Measurements from ENCODE around the gene NOX5. TPM values are rescaled to one million over a fixed set of nuclear protein-coding genes. Genes with fewer than 3 reads are reported as not detected.
"Not testable (repeated sequence)": the region's sequence is repeated elsewhere in the genome, so short reads cannot be mapped to it uniquely, and the experiment has no call there.

The NOX5 gene
- total RNA-seq, 1 experiment from 2014 or later = not detected

- not testable (repeated sequence) for H3K36me3 ChIP-seq (replicated peaks; ENCODE audit: control insufficient read depth, insufficient read depth, low read length); H3K27me3 ChIP-seq (ENCODE audit: control insufficient read depth, insufficient read depth, low read length); DNase-seq; H3K4me3 ChIP-seq (ENCODE audit: insufficient read depth, low read depth, low read length)
These were observed 54.8 kb downstream of the NOX5 start for GRCh38 chr15:69069290-69069689.

GRCh38 chr15:69069996-69070395, 55.5 kb downstream of the NOX5 start:
- H3K27me3 ChIP-seq (ENCODE audit: control insufficient read depth, insufficient read depth, low read length) = peaks cover 4% of the 10 kb centered on the region; the same call in 1 of the 2 replicates
- no peak overlapping the region for H3K4me3 ChIP-seq (ENCODE audit: insufficient read depth, low read depth, low read length)
- no peak for DNase-seq
- H3K36me3 ChIP-seq (replicated peaks; ENCODE audit: control insufficient read depth, insufficient read depth, low read length) = no peaks in the 10 kb centered on the region

- DNase-seq = no peak
- no peak overlapping the region for H3K4me3 ChIP-seq (ENCODE audit: insufficient read depth, low read depth, low read length)
- peaks cover 4% of the 10 kb centered on the region; the same call in 1 of the 2 replicates for H3K27me3 ChIP-seq (ENCODE audit: control insufficient read depth, insufficient read depth, low read length)
- H3K36me3 ChIP-seq (replicated peaks; ENCODE audit: control insufficient read depth, insufficient read depth, low read length) = no peaks in the 10 kb centered on the region
These were observed 55.9 kb downstream of the NOX5 start for GRCh38 chr15:69070396-69070795.

DNA sequence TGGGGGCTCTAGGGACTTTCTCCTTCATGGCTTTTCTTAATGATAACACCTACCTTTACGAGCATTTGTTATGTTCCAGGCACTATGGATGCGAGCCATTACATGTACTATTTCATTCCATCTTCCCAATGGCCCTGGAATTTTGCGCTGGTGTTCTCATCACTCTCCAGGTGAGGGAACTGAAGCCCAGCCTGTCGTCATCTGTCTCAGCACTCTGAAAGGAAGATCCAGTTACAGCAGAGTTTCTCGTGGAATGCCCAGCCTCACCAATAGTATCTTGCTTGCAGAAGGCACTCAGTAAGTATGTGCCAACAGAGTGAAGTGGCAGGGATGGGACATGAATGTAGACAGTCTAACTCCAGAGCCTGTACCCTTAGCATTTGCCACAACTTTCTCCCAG, 56.8 kb downstream of the NOX5 start:
- no peak for DNase-seq
- Histone ChIP-seq H3K27me3 (ENCODE audit: control insufficient read depth, insufficient read depth, low read length) (peaks cover 4% of the 10 kb centered on the region; the same call in 1 of the 2 replicates), H3K36me3 (replicated peaks; ENCODE audit: control insufficient read depth, insufficient read depth, low read length) (no peaks in the 10 kb centered on the region), H3K4me3 (ENCODE audit: insufficient read depth, low read depth, low read length) (no peak overlapping the region)

DNA sequence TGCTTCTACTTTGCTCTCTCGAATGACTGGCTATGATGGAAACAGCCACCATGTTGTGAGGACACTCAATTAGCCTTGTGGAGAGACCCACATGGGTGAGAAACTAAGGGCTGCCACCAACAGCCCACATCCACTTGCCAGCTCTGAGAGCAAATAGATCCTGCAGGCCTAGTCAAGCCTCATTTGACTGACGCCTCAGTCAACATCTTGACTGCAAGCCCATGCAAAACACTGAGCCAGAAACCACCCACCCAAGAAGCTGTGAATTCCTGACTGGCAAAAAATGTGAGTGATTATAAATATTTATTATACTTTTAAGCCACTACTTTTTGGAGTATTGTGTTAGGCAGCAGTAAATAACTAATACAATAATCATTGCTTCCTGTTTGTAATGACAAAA, 58.4 kb downstream of the NOX5 start:
- Histone ChIP-seq H3K36me3 (replicated peaks; ENCODE audit: control insufficient read depth, insufficient read depth, low read length) (no peaks in the 10 kb centered on the region), H3K27me3 (ENCODE audit: control insufficient read depth, insufficient read depth, low read length) (peaks cover 4% of the 10 kb centered on the region; the same call in 1 of the 2 replicates), H3K4me3 (ENCODE audit: insufficient read depth, low read depth, low read length) (no peak overlapping the region)
- DNase-seq = no peak

GRCh38 chr15:69074001-69074842, 59.7 kb downstream of the NOX5 start:
- H3K4me3 ChIP-seq (ENCODE audit: insufficient read depth, low read depth, low read length) = peak overlapping the region; percentile 82
- peaks cover 4% of the 10 kb centered on the region; the same call in 1 of the 2 replicates for H3K27me3 ChIP-seq (ENCODE audit: control insufficient read depth, insufficient read depth, low read length)
- no peaks in the 10 kb centered on the region for H3K36me3 ChIP-seq (replicated peaks; ENCODE audit: control insufficient read depth, insufficient read depth, low read length)
- peak; percentile 83 for DNase-seq

GRCh38 chr15:69074843-69075224, 60.3 kb downstream of the NOX5 start:
- no peaks in the 10 kb centered on the region for H3K36me3 ChIP-seq (replicated peaks; ENCODE audit: control insufficient read depth, insufficient read depth, low read length)
- H3K4me3 ChIP-seq (ENCODE audit: insufficient read depth, low read depth, low read length) = peak overlapping the region; percentile 82
- DNase-seq = peak; percentile 72
- peaks cover 4% of the 10 kb centered on the region; the same call in 1 of the 2 replicates for H3K27me3 ChIP-seq (ENCODE audit: control insufficient read depth, insufficient read depth, low read length)

GRCh38 chr15:69075440-69075839, 60.9 kb downstream of the NOX5 start:
- DNase-seq = no peak
- Histone ChIP-seq H3K36me3 (replicated peaks; ENCODE audit: control insufficient read depth, insufficient read depth, low read length) (no peaks in the 10 kb centered on the region), H3K4me3 (ENCODE audit: insufficient read depth, low read depth, low read length) (no peak overlapping the region), H3K27me3 (ENCODE audit: control insufficient read depth, insufficient read depth, low read length) (peaks cover 4% of the 10 kb centered on the region; the same call in 1 of the 2 replicates)

GRCh38 chr15:69076756-69077155, 62.3 kb downstream of the NOX5 start:
- H3K27me3 ChIP-seq (ENCODE audit: control insufficient read depth, insufficient read depth, low read length) = peaks cover 4% of the 10 kb centered on the region; the same call in 1 of the 2 replicates
- no peak for DNase-seq
- H3K36me3 ChIP-seq (replicated peaks; ENCODE audit: control insufficient read depth, insufficient read depth, low read length) = no peaks in the 10 kb centered on the region
- H3K4me3 ChIP-seq (ENCODE audit: insufficient read depth, low read depth, low read length) = no peak overlapping the region

DNA sequence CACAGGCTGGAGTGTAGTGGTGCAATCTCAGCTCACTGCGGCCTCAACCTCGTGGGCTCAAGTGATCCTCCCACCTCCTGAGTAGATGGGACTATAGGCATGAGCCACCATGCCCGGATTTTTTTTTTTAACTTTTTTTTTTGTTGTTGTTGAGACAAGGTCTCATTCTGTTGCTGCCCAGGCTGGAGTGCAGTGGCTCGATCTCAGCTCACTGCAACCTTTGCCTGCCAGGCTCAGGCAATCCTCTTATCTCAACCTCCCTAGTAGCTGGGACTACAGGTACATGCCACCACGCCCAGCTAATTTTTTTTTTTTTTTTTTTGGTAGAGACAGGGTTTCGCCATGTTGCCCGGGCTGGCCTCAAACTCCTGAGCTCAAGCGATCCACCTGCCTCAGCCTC, 64.1 kb downstream of the NOX5 start:
- Histone ChIP-seq H3K4me3 (ENCODE audit: insufficient read depth, low read depth, low read length) (no peak overlapping the region), H3K27me3 (ENCODE audit: control insufficient read depth, insufficient read depth, low read length) (peaks cover 4% of the 10 kb centered on the region; the same call in 1 of the 2 replicates), H3K36me3 (replicated peaks; ENCODE audit: control insufficient read depth, insufficient read depth, low read length) (no peaks in the 10 kb centered on the region)
- DNase-seq = no peak

DNA sequence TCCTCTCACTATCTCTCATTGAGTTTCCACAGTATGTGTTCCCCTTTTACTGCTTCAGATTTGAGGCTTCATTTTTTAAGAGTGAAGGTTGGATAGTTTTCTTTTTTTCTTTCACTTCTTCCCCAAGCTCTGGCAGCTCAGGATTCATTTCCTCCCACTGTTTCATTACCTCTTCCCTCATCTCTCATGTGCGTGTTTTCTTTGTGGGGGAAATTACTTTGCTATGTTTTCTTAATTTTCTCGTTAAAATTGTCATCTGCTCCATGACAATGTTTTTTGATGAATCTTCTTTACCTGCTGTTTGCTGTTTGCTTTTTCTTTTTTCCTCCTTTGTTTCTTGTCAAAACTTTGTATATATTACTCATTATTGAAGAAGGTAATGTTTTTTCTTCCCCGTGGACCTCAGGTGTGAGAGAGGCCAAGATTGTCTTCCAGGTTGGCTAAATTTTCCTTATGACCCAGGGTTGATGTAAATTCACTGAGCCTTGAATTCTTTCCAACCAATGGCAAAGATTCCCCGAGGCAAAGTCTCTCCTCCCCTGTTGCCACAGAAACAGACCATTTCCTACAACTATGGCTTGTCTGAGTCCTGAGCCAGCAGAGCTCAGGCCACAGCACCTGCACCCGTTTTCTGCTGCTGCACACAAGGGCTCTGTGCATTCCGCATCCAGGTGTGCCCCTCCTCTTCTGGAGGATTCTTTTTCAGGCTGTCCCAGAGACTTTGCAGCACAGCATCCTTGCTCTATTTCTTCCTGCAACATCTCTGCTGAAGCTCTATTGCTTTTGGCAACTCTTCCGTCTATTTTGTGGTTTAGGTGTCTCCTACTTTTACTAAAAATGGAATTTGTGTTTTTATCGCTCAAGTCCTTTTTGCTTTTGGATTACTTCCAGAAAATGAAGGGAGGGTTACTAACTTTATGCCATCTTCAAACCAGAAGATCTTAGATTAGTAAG, 66.1 kb downstream of the NOX5 start:
- peak; percentile 69 for DNase-seq
- no peaks in the 10 kb centered on the region for H3K36me3 ChIP-seq (replicated peaks; ENCODE audit: control insufficient read depth, insufficient read depth, low read length)
- H3K4me3 ChIP-seq (ENCODE audit: insufficient read depth, low read depth, low read length) = no peak overlapping the region
- H3K27me3 ChIP-seq (ENCODE audit: control insufficient read depth, insufficient read depth, low read length) = peaks cover 4% of the 10 kb centered on the region

- Histone ChIP-seq H3K27me3 (ENCODE audit: control insufficient read depth, insufficient read depth, low read length) (peaks cover 4% of the 10 kb centered on the region), H3K36me3 (replicated peaks; ENCODE audit: control insufficient read depth, insufficient read depth, low read length) (no peaks in the 10 kb centered on the region), H3K4me3 (ENCODE audit: insufficient read depth, low read depth, low read length) (no peak overlapping the region)
- no peak for DNase-seq
These were observed 67.0 kb downstream of the NOX5 start for GRCh38 chr15:69081310-69082004.

- no peaks in the 10 kb centered on the region for H3K36me3 ChIP-seq (replicated peaks; ENCODE audit: control insufficient read depth, insufficient read depth, low read length)
- H3K4me3 ChIP-seq (ENCODE audit: insufficient read depth, low read depth, low read length) = no peak overlapping the region
- peaks cover 4% of the 10 kb centered on the region for H3K27me3 ChIP-seq (ENCODE audit: control insufficient read depth, insufficient read depth, low read length)
- no peak for DNase-seq
These were observed 67.6 kb downstream of the NOX5 start for GRCh38 chr15:69082021-69082502.

- no peak overlapping the region for H3K4me3 ChIP-seq (ENCODE audit: insufficient read depth, low read depth, low read length)
- no peak for DNase-seq
- H3K36me3 ChIP-seq (replicated peaks; ENCODE audit: control insufficient read depth, insufficient read depth, low read length) = no peaks in the 10 kb centered on the region
- H3K27me3 ChIP-seq (ENCODE audit: control insufficient read depth, insufficient read depth, low read length) = peaks cover 6% of the 10 kb centered on the region
These were observed 68.1 kb downstream of the NOX5 start for GRCh38 chr15:69082554-69082953.
